ENCODE results near the gene EHF.

DNA sequence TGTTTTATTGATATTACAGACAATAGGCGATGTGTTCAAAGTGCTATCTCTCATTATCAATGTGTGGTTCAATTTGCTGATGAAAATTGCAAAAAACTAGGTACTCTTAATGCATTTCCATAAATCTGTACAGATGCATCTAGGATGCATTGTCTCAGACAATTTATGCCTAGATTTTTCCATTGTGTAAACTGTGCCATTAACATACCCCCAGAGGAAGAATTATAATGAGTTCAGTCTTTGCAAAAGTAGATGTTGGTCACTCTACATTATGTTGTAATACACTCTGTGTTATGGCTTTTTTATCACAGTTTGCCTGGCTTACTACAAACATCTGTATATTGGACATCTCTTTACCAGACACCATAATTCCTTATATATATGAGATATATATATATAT is 62.5 kb downstream of the EHF start:
- TF ChIP-seq, protein P1, sequence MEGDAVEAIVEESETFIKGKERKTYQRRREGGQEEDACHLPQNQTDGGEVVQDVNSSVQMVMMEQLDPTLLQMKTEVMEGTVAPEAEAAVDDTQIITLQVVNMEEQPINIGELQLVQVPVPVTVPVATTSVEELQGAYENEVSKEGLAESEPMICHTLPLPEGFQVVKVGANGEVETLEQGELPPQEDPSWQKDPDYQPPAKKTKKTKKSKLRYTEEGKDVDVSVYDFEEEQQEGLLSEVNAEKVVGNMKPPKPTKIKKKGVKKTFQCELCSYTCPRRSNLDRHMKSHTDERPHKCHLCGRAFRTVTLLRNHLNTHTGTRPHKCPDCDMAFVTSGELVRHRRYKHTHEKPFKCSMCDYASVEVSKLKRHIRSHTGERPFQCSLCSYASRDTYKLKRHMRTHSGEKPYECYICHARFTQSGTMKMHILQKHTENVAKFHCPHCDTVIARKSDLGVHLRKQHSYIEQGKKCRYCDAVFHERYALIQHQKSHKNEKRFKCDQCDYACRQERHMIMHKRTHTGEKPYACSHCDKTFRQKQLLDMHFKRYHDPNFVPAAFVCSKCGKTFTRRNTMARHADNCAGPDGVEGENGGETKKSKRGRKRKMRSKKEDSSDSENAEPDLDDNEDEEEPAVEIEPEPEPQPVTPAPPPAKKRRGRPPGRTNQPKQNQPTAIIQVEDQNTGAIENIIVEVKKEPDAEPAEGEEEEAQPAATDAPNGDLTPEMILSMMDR (IDR thresholded peaks at IDR 0.05) = no peak
- no peak for TF ChIP-seq ZFX (IDR thresholded peaks at IDR 0.05; ENCODE audit: borderline replicate concordance)

All from 22Rv1 (cell line).